TTC549 (cell line): ENCODE data around the gene CHCT1.
"Not testable (repeated sequence)": the region's sequence is repeated elsewhere in the genome, so short reads cannot be mapped to it uniquely, and the experiment has no call there.

Experiments used
- FAIRE-seq: peaks from 2 replicates; lab custom pipeline; 2012; peaks lifted over from hg19 to GRCh38; lab: Jason Lieb, UNC

Gene CHCT1

DNA sequence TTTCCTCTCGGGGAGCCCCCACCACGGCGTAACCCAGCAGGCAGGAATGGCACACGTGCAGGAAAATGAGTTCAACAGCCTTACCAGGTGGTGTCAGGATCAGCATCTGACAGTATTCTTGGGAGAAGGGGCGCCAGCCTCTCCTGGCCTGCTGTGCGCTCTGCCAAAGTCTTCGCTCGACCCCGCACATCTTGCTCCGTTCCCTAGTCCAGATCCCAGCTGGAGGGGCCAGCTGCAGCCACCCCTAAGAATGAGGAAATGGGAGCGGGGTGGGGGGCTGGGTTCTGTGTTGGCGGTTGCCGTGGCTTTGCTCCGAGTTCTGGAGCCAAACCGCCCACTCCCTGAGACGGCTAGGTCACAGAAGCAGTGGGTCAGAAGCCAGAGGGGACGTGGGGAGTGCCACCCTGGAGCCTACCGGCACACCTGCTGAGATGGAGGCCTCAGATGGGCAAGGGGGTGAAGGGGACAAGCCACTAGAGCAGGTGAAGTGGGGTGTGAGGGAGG is at the start of gene CHCT1:
CHCT1 (plus strand) TSS at position 328 of the 504 bp plus-strand sequence; CDS start at position 432, 104 bp downstream.
- FAIRE-seq = no peak

DNA sequence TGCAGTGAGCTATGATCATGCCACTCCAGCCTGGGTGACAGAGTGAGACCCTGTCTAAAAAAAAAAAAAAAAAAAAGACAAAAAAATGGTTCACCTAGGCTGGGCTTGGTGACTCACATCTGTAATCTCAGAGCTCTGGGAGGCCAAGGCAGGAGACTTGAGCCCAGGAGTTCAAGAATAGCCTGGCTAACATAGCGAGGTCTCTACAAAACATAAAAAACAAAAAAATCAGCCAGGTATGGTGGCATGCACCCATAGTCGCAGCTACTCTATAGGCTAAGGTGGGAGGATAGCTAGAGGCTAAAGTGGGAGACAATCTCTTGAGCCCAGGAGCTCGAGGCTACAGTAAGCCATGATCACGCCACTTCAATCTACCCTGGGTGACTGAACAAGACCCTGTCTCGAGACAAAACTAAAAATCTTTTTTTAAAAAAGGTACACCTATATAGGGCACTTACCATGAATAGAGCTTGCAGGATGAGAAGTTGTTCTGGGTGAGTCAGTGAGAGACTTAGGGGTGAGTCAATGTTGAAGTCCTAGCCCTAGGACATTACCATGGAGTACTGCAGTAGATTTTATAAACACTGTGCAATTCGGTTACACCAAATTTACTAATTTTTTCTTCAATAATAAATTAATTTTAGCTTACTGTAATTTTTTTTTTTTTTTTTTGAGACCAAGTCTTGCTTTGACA is 49.4 kb upstream of the CHCT1 start:
- no peak for FAIRE-seq

DNA sequence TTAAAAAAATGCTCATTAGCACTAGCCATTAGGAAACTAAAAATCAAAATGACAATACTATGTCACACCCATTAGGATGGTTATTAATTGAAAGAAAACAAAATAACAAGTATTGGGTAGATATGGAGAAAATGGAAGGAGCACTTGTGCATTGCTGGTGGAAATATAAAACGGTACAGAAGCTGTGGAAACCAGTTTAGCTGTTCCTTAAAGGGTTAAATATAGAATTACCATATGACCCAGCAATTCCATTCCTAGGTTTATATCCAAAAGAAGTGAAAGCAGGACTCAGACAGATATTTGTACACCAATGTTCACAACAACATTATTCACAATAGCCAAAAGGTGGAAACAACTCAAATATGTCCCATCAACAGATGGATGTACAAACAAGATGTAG is 44.1 kb upstream of the CHCT1 start:
- FAIRE-seq = not testable (repeated sequence)

DNA sequence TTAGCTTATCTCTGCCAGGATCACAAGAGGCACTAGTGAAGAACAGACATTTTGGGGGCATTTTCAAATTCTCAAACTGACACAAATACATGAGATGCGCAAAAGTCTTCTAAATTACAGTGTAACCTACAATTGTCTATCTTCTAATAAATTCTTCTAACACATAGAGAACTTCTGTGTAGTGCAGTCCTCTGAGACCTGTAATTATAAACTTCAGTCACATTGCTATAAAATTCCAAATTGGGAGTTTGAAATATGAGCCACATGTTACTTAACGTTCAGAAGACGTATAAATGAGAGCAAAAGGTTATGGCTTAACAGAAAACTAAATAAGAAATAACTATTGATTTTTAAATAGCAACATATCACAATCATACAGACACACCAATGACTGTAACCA is 42.8 kb upstream of the CHCT1 start:
- not testable (repeated sequence) for FAIRE-seq

DNA sequence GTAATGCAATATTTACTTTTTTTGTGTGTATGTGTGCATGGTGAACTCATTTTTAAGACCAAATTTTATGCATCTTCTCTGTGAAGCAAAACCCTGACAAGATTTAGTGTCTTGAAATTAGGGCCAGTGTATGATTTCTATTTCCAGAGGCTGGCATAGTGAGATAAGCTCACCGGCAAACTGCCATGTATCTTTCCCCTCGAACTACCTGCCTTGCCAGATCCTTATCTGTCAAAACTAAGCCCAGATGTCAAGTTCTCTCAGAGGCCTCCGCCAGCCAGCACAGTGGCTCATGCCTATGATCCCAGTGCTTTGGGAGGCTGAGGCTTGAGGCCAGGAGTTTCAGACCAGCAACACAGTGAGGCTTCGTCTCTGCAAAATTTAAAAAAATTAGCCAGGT is 40.3 kb upstream of the CHCT1 start:
- FAIRE-seq = no peak

DNA sequence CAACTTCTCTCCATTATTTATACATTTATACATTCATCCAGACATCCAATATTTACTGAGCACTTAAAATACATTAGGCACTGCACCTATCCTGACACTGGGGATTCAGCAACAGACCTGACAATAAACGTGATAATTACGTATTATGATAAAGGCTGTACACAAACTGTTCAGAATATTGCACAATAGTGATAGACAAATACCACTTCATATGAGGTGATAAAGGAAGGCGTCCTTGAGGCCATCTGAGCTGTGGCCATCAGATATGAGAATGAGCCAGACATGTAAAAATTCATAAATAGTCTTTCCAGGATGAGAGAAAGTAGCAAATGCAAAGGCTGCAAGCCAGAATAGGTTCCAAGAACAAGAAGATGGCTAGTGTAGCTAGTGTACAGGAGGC is 38.9 kb upstream of the CHCT1 start:
- no peak for FAIRE-seq

DNA sequence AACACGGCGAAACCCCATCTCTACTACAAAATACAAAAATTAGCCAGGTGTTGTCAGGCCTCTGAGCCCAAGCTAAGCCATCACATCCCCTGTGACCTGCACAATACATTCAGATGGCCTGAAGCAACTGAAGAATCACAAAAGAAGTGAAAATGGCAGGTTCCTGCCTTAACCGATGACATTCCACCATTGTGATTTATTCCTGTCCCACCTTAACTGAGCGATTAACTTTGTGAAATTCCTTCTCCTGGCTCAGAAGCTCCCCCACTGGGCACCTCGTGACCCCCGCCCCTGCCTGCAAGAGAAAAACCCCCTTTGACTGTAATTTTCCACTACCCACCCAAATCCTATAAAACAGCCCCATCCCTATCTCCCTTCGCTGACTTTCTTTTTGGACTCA is 37.4 kb upstream of the CHCT1 start:
- FAIRE-seq = not testable (repeated sequence)

DNA sequence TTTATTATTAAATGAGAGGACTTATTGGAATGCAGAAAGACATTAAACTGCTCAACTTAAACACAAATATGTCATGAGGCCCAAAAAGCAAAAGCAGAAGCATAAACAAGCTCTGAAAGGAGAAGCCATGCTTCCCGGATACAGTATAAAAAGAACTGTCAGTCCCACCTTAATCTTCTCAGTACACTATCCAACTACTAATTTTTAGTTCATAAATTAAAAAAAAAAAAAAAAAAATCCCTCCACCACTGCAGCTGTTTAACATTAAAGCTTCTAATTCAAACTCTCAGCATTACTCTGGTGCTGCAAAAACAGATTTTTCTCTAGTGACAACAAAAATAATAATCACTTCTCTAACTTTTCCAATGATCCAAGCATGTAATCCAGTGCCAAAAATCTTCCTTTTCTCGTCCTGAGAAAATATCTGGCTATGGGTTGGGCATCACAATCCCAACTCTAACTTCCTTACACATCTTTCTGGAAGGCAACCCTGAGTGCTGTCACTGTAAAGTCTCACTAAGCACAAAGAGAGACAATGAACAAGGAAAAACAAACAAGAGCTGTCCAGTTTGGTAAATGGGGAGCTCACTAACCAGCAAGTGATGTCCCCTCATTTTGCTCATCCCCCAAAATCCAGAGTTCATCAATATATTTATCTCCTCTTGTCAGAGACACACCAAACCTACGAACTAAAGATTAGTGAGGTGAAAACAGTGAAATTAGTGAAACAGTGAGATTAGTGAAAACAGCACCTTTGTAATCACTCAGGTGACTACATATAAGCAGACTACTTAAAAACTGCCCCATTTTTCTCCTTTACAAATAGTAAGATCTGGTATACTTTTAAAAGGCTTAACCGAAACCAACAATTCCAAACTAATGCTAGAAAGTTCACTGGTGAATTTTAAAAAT is 35.9 kb upstream of the CHCT1 start:
- no peak for FAIRE-seq

DNA sequence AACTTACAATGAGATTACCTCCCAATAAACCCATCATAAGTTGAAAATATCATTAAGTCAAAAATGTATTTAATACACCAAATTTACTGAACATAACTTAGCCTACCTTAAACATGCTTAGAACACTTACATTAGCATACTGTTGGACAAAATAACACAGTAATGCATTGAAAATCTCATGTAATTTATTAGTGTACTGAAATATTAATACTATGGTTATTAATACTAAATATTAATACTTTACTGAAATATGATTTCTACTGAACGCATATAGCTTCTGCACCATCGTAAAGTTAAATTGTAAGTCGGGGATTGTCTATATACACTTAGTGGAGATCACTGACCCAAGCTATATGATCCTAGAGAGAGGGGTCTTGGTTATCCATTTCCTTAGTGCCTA is 34.6 kb upstream of the CHCT1 start:
- FAIRE-seq = no peak

DNA sequence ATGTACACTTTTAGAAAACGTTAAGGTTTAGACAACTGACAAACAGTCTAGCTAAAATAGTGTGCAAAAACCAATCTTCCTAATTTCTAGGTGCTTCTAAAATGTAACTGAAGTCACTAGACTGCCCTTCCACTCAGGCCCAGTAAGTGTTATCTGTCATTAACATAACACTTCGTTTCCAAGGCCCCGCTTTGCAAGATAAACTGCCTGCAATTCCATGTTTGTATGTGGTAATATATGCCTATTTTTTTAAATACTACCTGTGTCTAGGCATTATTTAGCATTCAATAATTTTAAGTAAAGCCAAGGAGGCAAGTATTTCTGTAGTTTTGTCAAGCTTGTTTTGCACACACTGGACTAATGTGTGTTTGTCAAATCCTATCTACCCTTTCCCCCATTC is 33.5 kb upstream of the CHCT1 start:
- FAIRE-seq = no peak

DNA sequence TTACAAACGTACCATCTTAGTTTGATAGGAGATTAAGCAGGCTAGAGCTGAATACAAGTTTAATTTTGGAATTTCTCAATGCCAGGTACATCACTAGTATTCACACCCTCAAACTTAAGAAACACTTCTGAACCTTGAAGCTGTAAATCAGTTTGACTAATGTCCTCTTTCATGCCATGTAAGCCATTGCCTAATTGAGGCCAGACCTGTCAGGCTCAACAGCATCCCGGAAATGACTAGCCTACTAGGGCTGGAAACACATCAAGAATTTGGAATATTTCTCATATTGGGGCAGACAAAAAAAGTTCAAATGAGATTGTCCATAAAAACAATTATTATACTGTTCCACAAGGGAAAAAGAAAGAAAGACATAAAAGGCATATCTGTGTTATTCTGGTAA is 32.1 kb upstream of the CHCT1 start:
- FAIRE-seq = no peak

DNA sequence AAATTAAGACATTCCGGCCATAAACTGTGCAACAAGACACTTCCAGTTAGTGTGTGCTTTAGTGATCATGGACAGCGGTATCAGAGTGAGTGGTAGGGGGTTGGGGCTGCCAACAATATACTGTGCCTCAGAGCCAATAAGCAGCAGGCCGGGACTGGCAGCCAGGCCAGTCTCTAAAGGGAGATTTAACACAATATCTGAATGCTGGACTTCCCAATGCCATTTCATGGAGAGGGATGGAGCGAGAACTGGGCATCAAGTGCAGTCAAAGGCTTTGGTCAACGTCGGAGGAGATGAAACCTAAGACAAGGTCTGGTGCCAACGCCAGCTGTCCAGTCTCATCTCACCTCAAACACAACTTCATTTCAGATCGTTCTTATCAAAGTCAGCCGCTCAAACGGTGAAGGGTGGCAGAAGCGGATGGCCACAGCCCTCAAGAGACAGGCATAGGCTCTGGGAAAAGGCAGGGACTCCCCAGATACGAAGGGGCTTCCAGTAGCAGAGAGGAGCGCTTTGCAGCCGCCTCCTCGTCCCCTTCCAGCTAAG is 31.3 kb upstream of the CHCT1 start:
- FAIRE-seq = no peak

DNA sequence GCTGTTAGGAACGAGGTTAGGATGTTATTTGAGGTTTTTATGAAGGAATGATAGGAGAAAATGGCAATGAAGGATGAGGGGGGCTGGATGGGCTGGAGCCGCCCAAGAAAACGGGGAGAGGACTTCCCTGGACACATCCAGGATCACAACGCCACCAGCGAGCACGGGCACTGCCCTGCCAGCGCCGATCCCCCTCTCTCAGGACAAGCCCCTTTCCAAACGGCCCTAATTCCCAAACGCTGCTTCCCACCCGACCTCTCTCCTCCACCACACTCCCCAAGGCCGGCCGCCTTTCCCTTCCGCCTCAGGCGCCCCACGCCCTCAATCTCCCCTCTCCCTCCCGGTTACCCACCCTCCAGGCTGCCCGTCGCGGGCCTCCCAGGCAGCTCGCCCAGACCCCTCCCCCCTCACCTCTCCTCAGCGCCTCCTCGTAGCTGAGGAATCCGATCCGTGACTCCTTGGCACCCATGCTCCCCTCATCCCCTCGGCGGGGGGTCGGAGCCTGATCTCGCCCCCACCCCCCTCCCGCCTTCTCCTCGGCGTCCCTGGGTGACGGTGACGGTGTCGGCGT is 30.7 kb upstream of the CHCT1 start:
- FAIRE-seq = no peak

DNA sequence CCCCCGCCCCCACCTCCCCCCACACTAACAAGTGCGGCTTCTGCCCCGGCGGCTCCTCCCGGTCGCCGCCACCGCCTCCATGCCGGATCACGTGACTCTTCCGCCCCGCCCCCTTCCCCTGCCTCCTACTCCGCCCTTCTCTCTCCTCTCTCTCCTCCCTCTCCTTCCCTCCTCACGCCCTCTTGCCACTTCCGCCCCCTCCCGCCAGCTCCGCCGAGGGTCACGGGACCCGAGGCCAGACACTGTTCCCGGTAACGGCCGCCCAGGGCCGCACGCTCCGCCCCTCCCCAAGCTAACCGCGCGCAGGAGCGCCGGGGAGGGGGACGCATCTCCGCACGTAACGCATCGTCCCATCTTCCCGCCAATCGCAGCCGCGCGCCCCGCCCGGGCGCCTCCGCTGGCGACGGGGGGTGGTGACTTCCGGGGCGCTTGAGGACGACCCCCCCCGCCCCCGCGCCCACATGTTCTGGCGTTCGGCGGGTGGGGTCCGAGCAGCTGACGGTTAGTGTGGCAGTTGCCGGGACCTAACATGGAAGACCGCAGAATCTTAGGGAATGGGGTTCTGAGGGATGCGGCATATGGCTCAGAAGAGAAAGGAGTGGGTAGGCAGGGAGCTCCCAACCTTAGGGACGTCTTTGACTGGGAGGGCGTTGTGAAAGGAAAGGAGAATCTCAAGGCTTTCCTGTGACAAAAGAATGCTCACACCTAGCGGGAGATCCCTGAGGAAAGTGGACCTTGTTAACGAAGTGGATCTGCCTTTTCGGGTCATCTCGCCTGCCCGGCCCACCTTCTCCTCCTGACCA is 30.0 kb upstream of the CHCT1 start, which contains the start of gene USP32:
USP32 (minus strand) TSS at position 92 of the 803 bp plus-strand sequence. CDS start 194 bp downstream, outside the sequence.
- no peak for FAIRE-seq

DNA sequence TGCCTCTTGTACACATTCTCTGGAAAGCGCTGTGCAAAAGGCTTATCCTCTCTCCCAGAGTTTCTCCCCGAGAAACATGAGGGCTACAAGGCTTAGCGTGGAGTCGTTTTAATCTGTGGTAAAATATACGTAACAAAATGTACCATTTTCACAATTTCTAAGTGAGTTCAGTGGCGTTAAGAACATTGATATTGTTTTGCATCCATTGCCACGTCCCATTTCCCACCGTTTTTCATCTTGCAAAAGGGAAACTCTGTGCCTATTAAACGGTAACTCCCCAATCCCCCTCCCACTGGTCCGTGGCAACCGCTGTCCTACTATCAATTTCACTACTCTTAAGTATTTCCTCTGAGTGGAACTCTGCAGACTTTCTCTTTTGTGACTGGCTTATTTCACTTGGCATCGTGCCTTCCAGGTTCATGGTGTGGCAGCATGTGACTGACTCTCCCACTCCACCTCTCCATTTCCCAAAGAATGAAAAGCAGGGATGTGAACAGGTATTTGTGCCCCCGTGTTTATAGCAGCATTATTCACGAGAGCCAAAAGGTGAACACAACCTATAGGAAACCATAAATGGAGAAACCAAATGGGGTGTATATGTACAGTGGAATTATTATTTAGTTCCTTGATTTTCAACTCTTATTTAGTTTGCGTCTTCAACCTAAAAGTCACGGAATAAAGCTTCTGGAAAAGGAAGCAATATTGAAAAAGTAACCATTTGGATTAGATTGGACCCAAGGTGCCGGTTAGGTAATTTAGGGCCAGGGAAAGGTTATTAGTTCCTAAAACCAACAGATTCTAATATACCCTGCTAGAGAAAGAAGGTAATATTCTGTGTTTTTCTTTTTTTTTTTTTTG is 29.2 kb upstream of the CHCT1 start:
- FAIRE-seq = no peak

DNA sequence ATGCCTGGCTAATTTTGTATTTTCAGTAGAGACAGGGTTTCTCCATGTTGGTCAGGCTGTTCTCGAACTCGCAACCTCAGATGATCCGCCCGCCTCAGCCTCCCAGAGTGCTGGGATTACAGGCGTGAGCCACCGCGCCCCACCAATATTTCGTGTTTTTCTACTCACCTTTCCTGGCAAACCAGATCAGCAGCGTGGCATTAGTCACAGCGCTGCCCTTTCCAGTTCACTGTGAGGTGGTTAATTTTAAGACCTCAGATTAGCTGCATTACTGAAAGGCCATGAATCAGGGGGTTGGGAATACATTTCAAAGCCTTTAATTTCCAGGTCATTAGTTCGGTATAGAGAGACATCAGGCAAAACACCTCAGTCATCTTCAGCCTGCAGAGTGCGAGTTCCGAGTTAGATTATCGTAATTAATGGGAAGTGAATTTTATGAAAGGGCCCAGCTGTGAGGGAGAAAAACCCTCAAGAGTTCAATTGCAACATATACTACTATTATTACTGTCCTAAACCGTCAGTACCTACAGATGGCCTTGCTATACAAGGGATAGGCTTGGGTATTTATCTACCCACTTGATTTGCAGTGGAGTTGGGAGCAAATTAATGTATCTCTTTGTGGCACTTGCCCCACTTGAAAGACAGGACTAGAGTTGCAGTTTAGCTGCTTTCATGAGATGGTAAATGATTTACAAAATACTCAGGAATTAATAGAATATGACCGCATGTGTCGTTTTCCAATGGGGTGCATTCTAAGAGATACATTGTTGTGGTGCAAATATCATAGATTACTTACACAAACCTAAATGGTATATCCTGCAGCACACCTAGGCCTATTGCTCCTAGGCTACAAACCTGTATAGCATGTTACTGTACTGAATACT is 28.2 kb upstream of the CHCT1 start:
- FAIRE-seq = no peak

DNA sequence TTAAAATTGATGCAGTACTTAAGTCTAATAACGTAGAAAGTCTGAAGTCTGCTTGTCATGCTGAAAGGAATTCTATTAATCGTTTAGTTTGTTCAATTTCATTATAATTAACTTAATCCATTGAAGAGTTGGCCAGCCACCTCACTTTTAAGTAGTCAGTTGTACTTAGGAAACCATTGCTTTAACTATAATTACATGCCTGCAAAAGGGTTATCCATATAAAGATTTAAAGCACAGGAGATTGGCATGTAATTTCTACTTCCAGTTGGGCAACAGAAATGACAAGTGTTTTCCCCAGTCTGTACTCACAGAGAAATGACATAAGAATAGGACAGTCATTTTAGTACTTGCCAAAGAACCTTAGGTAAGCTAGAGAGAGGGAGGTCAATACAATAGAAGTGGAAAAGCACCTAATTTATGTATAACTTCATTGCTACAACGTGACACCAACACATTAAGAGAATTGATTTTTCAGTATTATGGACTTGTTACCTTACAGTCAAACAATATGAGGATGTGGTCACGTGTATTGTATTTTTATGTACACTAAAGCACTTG is 26.7 kb upstream of the CHCT1 start:
- no peak for FAIRE-seq

DNA sequence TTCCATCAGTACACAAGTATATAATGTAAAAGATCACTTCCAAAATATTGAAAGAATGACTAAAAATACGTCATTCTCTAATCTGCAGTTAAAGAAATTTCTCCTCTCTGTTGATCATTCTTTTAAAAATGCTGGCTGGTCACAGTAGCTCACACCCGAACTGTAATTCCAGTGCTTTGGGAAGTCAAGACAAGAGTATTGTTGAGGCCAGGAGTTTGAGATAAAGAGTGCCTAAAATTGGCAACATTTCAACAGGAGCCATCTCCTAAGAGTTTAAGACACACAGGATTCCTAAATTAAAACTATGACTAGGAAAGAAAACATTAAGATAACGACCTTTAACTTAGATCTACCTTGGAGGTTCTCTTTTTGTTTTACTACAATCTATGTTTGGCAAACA is 25.9 kb upstream of the CHCT1 start:
- no peak for FAIRE-seq

DNA sequence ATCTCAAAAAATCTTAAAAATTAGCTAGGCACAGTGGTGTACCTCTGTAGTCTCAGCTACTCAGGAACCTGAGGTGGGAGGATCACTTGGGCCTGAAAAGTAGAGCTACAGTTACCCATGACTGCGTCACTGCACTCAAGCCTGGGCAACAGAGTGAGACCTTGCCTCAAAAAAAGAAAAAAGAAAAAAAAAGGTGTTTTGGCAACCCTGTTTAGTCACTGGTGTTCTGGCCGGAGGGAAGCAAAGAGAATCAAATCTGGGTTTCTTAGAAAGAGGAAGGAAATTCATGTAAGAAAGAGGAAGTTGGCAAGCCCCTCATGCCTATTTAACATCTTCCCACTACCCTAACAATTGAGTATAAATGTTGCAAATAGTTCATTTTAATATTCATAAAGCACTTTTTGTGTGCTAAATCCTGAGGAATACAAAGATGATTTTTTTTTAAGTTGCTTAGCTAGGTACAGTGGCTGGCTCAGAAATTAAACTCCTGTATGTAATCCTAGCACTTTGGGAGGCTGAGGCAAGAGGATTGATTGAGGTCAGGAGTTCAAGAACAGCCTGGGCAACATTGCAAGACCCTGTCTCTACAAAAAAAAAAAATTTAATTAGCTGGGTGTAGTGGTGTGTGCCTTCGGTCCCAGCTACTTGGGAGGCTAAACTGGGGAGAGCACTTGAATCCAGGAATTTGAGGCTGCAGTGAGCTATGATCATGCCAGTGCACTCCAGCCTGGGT is 23.9 kb upstream of the CHCT1 start:
- FAIRE-seq = no peak
